ENCODE results near the gene PIM3.

PIM3 gene

DNA sequence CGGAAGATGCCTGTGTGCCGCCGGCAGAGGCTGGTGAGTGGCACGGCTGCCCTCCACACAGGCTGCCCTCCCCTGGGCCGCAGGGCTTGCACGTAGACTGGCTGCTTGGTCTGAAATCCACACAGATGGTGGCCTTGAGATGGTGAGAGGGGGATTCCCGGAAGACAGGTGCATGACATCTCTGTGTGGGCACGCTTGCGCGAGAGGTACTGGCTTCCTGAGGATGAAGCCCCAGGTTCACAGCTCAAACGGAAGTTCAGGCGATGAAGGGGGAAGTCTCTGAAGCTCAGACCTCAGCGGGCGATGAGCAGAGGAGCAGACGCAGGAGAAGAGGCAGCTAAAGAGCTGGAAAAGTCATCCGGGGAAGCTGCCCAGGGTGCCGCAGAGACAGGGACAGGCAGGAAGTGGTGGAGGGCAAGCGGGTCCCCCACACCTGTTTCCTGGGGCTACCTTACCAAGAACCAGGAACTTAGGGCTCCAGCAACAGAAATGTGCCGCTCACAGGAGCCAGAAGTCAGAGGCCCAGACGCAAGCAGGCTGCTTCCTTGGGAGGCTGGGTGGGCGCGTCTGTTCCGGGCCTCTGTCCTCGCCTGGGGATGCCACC is 34.9 kb upstream of the PIM3 start:
- Histone ChIP-seq H3K4me1 (ENCODE audit: control insufficient read depth in 1 of 2, insufficient read depth in 1 of 2, low read depth in 1 of 2, low read length in 1 of 2) (peaks cover 27 to 28% of the 10 kb centered on the region in 2 experiments), H3K9me3 (no peaks in the 10 kb centered on the region), H3K27ac (peak overlapping the region; percentile 79), H3K27me3 (peaks cover 11% of the 10 kb centered on the region), H3K4me3 (ENCODE audit: low read depth in 1 of 2, low read length in 1 of 2) (peak overlapping the region; percentile 37 to 54), H3K36me3 (peaks cover 3% of the 10 kb centered on the region)
- TF ChIP-seq, protein P1, sequence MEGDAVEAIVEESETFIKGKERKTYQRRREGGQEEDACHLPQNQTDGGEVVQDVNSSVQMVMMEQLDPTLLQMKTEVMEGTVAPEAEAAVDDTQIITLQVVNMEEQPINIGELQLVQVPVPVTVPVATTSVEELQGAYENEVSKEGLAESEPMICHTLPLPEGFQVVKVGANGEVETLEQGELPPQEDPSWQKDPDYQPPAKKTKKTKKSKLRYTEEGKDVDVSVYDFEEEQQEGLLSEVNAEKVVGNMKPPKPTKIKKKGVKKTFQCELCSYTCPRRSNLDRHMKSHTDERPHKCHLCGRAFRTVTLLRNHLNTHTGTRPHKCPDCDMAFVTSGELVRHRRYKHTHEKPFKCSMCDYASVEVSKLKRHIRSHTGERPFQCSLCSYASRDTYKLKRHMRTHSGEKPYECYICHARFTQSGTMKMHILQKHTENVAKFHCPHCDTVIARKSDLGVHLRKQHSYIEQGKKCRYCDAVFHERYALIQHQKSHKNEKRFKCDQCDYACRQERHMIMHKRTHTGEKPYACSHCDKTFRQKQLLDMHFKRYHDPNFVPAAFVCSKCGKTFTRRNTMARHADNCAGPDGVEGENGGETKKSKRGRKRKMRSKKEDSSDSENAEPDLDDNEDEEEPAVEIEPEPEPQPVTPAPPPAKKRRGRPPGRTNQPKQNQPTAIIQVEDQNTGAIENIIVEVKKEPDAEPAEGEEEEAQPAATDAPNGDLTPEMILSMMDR (IDR thresholded peaks at IDR 0.05), result no peak

- no peaks in the 10 kb centered on the region for H3K36me3 ChIP-seq
- peaks cover 11% of the 10 kb centered on the region for H3K27me3 ChIP-seq
- no peaks in the 10 kb centered on the region for H3K9me3 ChIP-seq
- TF ChIP-seq, protein P1 (IDR thresholded peaks at IDR 0.05), result no peak
- peaks cover 40 to 41% of the 10 kb centered on the region in 2 experiments for H3K4me1 ChIP-seq (ENCODE audit: control insufficient read depth in 1 of 2, insufficient read depth in 1 of 2, low read depth in 1 of 2, low read length in 1 of 2)
- no peak overlapping the region for H3K27ac ChIP-seq
- no peak overlapping the region for H3K4me3 ChIP-seq (ENCODE audit: low read depth in 1 of 2, low read length in 1 of 2)
Observed at GRCh38 chr22:49926916-49927315, 33.7 kb upstream of the PIM3 start.

DNA sequence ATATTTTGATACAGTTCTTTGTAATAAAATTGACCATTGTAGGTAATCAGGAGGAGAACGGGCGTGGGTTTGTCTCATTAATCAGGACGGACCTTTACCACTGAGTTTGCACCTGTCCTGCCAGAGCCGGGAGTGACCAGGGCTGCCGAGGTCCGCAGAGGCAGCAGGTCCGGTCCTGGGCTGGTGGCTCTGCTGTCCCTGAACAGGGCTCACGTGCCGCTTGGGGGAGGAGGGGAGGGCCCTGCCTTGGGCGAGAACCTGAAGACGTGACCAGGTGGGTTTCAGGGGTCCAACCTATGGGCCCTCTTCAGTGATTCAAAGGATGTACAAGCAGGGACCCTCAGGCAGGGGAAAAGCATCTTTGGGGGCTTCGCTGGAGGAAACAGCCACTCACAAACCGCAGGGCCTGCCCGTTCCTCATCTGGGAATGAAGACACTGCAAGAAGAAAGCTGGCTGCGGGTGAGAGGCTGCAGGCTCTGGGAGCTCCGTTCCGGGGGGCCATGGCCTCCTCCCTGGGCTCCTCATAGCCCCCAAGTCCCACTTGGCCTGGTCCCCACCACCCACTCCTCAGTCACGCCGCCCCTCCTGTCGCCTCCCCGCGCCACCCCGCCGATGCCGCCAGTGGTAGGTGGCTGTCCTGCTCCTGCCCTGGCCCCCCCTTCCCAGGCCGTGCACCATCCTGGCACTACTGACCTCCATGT is 32.9 kb upstream of the PIM3 start:
- Histone ChIP-seq H3K4me3 (ENCODE audit: low read depth in 1 of 2, low read length in 1 of 2) (no peak overlapping the region), H3K36me3 (no peaks in the 10 kb centered on the region), H3K9me3 (no peaks in the 10 kb centered on the region), H3K27me3 (peaks cover 11% of the 10 kb centered on the region), H3K27ac (no peak overlapping the region), H3K4me1 (ENCODE audit: control insufficient read depth in 1 of 2, insufficient read depth in 1 of 2, low read depth in 1 of 2, low read length in 1 of 2) (peaks cover 44 to 46% of the 10 kb centered on the region in 2 experiments)
- TF ChIP-seq, protein P1 (IDR thresholded peaks at IDR 0.05), result no peak

DNA sequence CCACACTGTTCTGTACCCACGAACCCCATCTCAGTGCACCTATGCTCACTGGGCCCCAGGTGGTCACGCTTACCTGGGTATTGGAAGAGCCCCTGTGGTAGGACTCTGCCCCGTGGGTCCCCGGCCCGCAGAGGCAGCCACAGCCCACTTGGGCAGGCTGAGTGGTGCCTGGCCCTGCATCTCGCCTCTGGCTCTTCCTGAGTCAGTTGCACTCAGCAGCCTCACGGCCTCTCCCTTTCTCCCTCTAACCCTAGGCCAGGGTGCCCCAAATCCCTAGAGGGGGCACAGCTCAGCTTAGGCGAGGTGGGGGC is 32.4 kb upstream of the PIM3 start:
- Histone ChIP-seq H3K4me1 (ENCODE audit: control insufficient read depth in 1 of 2, insufficient read depth in 1 of 2, low read depth in 1 of 2, low read length in 1 of 2) (peaks cover 47 to 51% of the 10 kb centered on the region in 2 experiments), H3K4me3 (ENCODE audit: low read depth in 1 of 2, low read length in 1 of 2) (no peak overlapping the region), H3K27me3 (peaks cover 11% of the 10 kb centered on the region), H3K36me3 (no peaks in the 10 kb centered on the region), H3K9me3 (no peaks in the 10 kb centered on the region), H3K27ac (no peak overlapping the region)
- TF ChIP-seq, protein P1 (IDR thresholded peaks at IDR 0.05), result no peak

DNA sequence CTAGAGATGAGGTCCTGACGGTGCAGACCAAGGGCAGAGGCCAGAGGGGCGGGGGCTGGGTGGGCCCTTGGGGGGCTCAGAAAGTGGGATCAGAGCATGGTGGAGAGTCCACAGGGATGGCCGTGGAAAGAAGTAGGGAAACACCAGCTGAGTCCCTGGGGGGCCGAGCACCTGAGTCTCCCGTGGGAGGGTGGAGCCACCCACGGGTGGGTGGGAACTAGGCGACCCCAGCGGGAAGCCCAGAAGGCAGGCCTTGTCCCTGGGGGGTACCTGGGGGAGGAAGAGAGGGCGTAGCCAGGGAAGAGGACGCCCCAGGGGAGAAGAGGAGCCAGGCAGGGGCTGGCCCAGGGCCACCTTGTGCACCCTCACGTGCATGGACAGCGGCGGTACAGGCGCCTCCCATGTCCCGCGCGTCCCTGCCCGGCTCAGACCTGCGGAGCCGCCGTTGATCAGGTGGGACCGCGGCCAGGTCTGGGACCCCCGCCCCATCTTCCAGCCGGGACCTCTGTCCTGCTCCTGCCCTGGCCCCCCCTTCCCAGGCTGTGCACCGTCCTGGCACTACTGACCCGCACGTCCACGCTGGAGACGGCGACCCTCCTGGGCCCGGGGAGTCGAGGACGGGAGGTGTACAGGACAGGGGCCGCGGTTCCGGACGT is 31.9 kb upstream of the PIM3 start:
- H3K9me3 ChIP-seq, result no peaks in the 10 kb centered on the region
- no peaks in the 10 kb centered on the region for H3K36me3 ChIP-seq
- peaks cover 53 to 56% of the 10 kb centered on the region in 2 experiments for H3K4me1 ChIP-seq (ENCODE audit: control insufficient read depth in 1 of 2, insufficient read depth in 1 of 2, low read depth in 1 of 2, low read length in 1 of 2)
- TF ChIP-seq, protein P1 (IDR thresholded peaks at IDR 0.05), result no peak
- H3K27ac ChIP-seq, result no peak overlapping the region
- no peak overlapping the region for H3K4me3 ChIP-seq (ENCODE audit: low read depth in 1 of 2, low read length in 1 of 2)
- peaks cover 11% of the 10 kb centered on the region for H3K27me3 ChIP-seq

Measured in neutrophil (primary cell).